SK-MEL-5 (cell line): Measurements from ENCODE around the gene NBPF11. TPM values are rescaled to one million over a fixed set of nuclear protein-coding genes. Genes with fewer than 3 reads are reported as not detected.
A peak's percentile ranks its signal among the peaks of the same experiment; 100 is the strongest.
"Not testable (repeated sequence)": the region's sequence is repeated elsewhere in the genome, so short reads cannot be mapped to it uniquely, and the experiment has no call there.

Experiments used
- DNase-seq: peaks from one replicate; pipeline ENCODE4 v3.0.0-alpha.2; 2016; ENCODE audit warnings: low read depth, low spot score
- in situ Hi-C: cut with HindIII; loops from 2 replicates; pipeline ENCODE4 v1.10.0; 2016; ENCODE audit warnings: low sequenced_read_pairs, high pct_unique_total_duplicates, low pct_unique_long_range_greater_than_20kb
- small RNA-seq, 2 experiments: library from RNA; depleted of rRNA; stranded (forward); fragments of <200 nt; gene quantifications; one replicate each; pipeline ENCODE3, GENCODE V24; 2014
- total RNA-seq: library from RNA; depleted of rRNA; stranded (reverse); fragments of >200 nt; shearing (Covaris generic); gene quantifications from 2 replicates; pipeline ENCODE4 v1.2.3, GENCODE V29; 2014; rRNA removed

Gene NBPF11
- total RNA-seq, 1 experiment from 2014 or later = 5.1 TPM

DNA sequence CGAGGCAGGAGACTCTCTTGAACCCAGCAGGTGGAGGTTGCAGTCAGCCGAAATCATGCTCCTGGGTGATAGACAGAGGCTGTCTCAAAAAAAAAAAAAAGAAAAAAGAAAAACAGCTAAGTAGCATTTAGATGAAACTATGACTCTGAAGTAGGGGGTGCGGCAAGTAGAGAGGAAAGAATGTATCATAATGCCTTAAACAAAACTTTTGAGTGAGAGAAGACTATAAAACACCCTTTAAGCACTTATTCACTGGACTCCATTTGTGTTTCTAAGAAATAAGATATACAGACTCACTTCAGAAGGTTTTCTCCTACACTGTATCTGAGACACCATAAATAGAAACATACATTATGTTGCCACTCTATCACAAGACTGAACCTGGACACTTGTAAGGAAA lies 74.6 kb downstream of the NBPF11 start:
- DNase-seq, in situ Hi-C loops: not testable (repeated sequence)

DNA sequence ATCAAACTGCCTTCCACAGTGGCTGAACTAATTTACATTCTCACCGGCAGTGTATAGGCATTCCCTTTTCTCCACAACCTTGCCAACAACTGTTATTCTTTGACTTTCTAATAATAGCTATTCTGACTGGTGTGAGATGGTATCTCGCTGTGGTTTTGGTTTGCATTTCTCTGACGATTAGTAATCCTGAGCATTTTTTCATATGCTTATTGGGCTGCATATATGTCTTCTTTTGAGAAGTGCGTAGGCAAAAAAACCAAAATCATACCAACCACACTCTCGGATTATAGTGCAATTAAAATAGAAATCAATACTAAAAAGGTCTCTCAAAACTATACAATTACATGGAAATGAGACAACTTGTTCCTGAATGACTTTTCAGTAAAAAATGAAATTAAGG lies 78.7 kb downstream of the NBPF11 start:
- in situ Hi-C loops, DNase-seq: not testable (repeated sequence)

DNA sequence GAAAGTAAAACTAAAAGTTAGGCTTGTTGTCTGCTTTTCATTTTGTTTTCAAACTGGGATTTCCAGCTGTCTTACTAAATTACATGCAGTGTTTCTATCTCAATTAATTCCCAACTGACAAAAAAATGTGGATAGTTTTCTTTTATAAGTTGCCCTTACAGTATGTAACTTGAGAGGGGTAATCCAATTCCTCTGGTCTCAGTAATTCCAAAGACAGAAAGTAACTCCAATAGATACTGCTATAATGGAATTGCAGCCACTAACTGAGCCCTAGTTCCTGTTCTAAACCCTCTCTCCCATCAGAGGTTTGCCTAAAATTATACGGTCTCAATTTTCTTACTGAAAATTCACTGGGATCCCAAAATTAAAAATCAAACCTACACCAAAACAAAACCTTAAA lies 83.5 kb downstream of the NBPF11 start:
- in situ Hi-C loops, DNase-seq: not testable (repeated sequence)

DNA sequence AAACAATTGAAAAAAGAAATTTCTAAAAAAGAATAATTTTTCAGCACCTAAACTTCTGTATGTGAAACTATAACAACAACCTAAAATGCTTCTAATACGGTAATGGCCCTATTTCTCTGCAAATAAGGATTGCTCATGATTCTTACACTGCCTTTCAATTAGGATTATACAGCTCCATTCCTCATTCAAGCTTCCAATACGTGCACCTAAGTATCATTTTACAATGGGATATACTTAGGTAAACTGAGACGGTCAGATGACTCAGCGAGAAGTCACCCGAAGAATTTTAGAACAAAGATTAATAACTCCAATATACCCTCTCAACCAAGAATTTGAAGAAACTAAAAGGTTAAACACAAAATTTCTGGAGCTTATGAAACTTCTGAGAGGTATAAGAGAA lies 83.9 kb downstream of the NBPF11 start:
- in situ Hi-C loops, DNase-seq: not testable (repeated sequence)

DNA sequence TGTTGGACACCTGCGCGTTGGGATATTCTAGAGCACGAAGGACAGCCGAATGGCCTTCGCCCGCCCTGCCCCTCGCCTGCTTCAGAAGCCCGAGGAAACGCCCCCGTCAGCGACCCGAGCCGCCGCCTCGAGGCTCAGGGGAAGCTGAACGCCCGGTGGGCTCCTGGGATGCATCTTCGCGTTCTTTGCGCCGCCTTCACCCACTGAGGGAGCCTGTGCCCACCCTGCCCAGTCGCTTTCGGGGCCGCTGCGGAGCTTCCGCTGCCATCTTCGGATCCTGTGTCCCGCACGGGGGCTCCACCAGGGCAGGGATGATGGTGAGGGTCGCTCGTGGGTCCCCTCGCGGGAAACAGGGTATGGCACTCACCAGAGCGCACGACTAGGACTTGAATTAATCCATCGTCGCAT lies 91.8 kb downstream of the NBPF11 start:
- DNase-seq, in situ Hi-C loops: not testable (repeated sequence)

DNA sequence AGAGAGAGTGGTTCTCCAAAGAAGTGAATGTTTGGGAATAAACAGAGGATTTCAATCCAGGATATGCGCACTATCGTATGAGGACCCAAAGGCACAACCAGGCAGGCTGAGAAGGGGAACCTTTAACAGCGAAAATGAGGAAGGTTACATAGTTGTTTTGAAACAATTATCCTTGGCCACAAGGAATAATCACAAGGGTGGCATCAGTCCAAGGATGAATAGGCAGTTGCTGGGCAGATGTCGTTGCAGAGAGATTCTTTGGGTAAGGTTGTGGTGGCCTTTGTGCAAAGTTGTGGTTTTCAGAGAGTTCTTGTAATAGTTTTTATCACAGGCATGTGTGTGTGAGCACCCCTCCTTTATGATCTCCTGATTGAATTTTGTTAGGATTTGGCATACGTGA lies 94.7 kb downstream of the NBPF11 start:
- DNase-seq = peak; percentile 44

More for the DNA sequence above, 94.7 kb downstream of the NBPF11 start:
- in situ Hi-C loops = not testable (repeated sequence)

Small RNA genes within 50 kb of the gene (small RNA-seq; reads per million reads assigned to genes)
- gene RNA5SP57 = 0 to 0.29 reads per million in 2 experiments

Other genes with a start within 250 kb of the NBPF11 start
- gene GJA8, start 249.5 kb downstream of the NBPF11 start, total RNA-seq = not detected in 2 replicates
- gene GPR89B, start 223.9 kb downstream of the NBPF11 start, total RNA-seq = 30.8 and 34.4 TPM in 2 replicates